NB4 (cell line): Measurements from ENCODE around the gene STX19.

Experiments used
- CTCF ChIP-seq: IDR thresholded peaks from one replicate; pipeline ENCODE4 v1.5.1; 2012; ENCODE audit warnings: low read depth, low read length
- MYC ChIP-seq: IDR thresholded peaks from 2 replicates; pipeline ENCODE4 v1.6.1; 2011; ENCODE audit warnings: low read depth, low read length
- POLR2A ChIP-seq: IDR thresholded peaks from 2 replicates; pipeline ENCODE4 v1.6.1; 2011; ENCODE audit warnings: mild to moderate bottlenecking; ENCODE audit not compliant: insufficient read length; ENCODE audit errors: extremely low read depth

- no peak for TF ChIP-seq POLR2A
- no peak for TF ChIP-seq MYC
- TF ChIP-seq CTCF = no peak
These were observed 18.1 kb upstream of the STX19 start for GRCh38 chr3:94046533-94046932.
